ENCODE data around the gene CYP2D6. TPM values are rescaled to one million over a fixed set of nuclear protein-coding genes. Genes with fewer than 3 reads are reported as not detected.
"Not testable (repeated sequence)": the region's sequence is repeated elsewhere in the genome, so short reads cannot be mapped to it uniquely, and the experiment has no call there.

The CYP2D6 gene
- total and polyA plus RNA-seq, 8 donors = 0.96 to 6.8 (median 4.5) TPM

DNA sequence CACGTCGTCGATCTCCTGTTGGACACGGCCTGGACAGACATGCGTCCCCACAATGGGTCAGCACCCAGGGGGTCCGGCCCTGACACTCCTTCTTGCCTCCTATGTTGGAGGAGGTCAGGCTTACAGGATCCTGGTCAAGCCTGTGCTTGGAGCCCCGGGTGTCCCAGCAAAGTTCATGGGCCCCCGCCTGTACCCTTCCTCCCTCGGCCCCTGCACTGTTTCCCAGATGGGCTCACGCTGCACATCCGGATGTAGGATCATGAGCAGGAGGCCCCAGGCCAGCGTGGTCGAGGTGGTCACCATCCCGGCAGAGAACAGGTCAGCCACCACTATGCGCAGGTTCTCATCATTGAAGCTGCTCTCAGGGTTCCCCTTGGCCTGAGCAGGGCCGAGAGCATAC lies 3.0 kb downstream of the CYP2D6 start:
- Histone ChIP-seq H3K27ac (no peak overlapping the region), H3K9me3 (no peaks in the 10 kb centered on the region), H3K4me1 (no peaks in the 10 kb centered on the region), H3K36me3 (no peaks in the 10 kb centered on the region), H3K4me3 (no peak overlapping the region), H3K27me3 (peaks cover 0 to 4% of the 10 kb centered on the region in 2 donors)
- TF ChIP-seq, protein P1, sequence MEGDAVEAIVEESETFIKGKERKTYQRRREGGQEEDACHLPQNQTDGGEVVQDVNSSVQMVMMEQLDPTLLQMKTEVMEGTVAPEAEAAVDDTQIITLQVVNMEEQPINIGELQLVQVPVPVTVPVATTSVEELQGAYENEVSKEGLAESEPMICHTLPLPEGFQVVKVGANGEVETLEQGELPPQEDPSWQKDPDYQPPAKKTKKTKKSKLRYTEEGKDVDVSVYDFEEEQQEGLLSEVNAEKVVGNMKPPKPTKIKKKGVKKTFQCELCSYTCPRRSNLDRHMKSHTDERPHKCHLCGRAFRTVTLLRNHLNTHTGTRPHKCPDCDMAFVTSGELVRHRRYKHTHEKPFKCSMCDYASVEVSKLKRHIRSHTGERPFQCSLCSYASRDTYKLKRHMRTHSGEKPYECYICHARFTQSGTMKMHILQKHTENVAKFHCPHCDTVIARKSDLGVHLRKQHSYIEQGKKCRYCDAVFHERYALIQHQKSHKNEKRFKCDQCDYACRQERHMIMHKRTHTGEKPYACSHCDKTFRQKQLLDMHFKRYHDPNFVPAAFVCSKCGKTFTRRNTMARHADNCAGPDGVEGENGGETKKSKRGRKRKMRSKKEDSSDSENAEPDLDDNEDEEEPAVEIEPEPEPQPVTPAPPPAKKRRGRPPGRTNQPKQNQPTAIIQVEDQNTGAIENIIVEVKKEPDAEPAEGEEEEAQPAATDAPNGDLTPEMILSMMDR (IDR thresholded peaks at IDR 0.05) = no peak
- intact Hi-C loops (cut with DNase I) = no loop called here
- no peak for ATAC-seq
- DNase-seq = peak in 1 of 4 donors; percentile 48

DNA sequence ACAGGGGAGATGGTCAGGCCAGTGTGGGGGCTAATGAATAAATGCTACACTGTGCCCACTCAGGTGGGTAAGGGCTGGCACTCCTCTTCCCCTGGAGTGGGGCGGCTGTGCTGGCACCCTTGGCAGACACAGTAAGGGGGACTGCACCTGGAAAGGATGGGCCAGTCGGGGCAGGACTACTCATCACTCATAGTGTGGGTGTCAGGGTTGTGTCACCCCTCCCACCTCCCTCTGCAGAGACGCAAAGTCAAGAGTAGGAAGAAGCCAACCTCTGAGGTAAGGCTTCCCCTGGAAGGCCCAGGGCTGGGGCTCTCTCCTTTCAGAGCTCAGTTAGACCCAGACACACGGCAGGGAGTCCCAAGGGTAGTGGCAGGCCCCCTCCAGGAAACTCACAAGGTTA lies 7.1 kb downstream of the CYP2D6 start:
- ATAC-seq; intact Hi-C loops (cut with DNase I): not testable (repeated sequence)

DNA sequence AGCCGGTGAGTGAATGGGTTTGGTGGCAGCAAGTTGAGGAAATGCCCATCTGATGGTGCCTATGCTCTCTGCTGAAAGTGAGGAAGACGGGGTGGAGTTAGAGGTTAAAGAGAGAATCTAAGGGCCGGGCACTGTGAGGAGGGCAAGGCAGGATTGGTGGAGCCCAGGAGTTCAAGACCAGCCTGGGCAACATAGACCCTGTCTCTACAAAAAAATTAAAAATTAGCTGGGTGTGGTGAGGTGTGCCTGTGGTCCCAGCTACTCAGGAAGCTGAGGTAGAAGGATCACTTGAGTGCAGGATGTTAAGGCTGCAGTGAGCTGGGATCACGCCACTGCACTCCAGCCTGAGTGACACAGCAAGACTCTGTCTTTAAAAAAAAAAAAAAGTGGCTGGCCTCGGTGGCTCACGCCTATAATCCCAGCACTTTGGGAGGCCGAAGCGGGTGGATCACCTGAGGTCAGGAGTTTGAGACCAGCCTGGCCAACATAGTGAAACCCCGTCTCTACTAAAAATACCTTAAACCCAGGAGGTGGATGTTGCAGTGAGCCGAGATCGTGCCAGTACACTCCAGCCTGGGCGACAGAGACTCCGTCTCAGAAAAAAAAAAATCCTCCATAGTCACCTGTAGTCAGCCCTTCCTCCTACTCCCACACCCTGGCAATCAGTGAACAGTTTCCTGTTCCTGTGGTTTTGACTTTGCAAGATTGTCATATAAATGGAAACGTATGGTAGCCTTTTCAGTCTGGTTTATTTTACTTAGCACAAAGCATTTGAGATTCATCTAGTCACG lies 10.2 kb downstream of the CYP2D6 start:
- H3K9me3 ChIP-seq; H3K27me3 ChIP-seq; H3K36me3 ChIP-seq; H3K4me1 ChIP-seq; H3K4me3 ChIP-seq; H3K27ac ChIP-seq; intact Hi-C loops (cut with DNase I): not testable (repeated sequence)
- DNase-seq = peak in 1 of 4 donors; percentile 33
- ATAC-seq = peak; percentile 39

More for the DNA sequence above, 7.1 kb downstream of the CYP2D6 start:
- H3K4me3 ChIP-seq, H3K4me1 ChIP-seq, H3K27me3 ChIP-seq, DNase-seq, H3K27ac ChIP-seq, H3K36me3 ChIP-seq, H3K9me3 ChIP-seq: not testable (repeated sequence)

DNA sequence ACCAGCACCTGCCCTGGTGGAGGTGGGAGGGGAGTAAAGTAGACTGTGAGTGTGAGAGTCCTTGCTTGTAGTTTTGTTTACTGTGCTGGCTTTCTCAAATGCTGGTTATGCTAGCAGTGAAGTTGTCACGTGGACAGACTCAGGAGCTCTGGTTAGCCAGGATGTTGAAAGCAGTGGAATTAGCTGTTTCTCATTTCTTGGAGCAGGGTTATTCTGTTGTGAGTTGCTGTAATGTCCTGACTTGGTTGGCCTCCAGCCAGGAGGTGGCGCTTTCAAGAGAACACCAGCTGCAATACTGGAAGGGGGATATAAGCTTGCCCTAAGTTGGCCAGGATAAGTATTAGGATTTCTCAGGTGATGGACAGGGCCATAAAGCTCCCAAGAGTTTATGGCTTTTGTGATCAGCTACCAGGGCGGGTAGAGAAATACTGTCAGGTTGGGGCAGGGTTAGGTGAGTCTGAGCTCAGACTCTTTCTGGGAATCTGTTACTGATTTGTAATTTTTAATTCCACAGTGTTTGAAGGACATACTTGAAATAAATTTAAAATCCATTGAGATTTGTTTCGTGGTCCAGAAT lies 13.7 kb downstream of the CYP2D6 start:
- intact Hi-C loops (cut with DNase I) = loop anchor here in 1 of 2 donors (10.0 kb wide), 1 partner anchor 152 kb away; the partner anchor contains the start of gene SEPTIN3
- DNase-seq (peak in 2 of 4 donors; percentile 39 to 41), ATAC-seq (peak; percentile 57)
- Histone ChIP-seq H3K4me3 (no peak overlapping the region), H3K27ac (no peak overlapping the region), H3K9me3 (peaks cover 0 to 16% of the 10 kb centered on the region in 2 donors), H3K27me3 (no peaks in the 10 kb centered on the region), H3K4me1 (peaks cover 0 to 5% of the 10 kb centered on the region in 2 donors), H3K36me3 (no peaks in the 10 kb centered on the region)
- TF ChIP-seq, protein P1 (IDR thresholded peaks at IDR 0.05) = no peak

DNA sequence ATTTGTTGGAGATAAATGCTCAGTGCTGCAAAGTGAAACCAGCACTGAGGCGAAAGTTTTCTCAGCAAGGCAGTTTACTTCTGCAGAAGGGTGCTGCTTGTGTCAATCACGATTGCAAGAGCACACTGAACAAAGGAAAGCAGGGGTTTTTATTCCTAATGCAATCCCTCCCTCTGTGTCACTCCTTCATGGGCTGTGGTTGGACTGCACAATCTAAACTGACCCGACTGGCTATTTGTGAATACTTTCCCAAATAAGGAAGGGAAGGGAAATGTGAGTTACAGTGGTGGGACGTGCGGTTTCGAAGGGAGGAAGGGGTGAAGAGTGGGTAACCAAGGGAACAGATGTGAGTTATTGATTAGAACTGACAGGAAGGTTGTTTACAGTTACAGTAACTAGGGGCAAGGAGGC lies 15.2 kb downstream of the CYP2D6 start:
- DNase-seq, ATAC-seq, H3K36me3 ChIP-seq, H3K27ac ChIP-seq, H3K4me3 ChIP-seq, H3K4me1 ChIP-seq, H3K27me3 ChIP-seq: not testable (repeated sequence)
- intact Hi-C loops (cut with DNase I) = loop anchor here in 1 of 2 donors (10.0 kb wide), 1 partner anchor 151 kb away; the partner anchor contains the start of gene SEPTIN3
- peaks cover 0 to 16% of the 10 kb centered on the region in 2 donors for H3K9me3 ChIP-seq

DNA sequence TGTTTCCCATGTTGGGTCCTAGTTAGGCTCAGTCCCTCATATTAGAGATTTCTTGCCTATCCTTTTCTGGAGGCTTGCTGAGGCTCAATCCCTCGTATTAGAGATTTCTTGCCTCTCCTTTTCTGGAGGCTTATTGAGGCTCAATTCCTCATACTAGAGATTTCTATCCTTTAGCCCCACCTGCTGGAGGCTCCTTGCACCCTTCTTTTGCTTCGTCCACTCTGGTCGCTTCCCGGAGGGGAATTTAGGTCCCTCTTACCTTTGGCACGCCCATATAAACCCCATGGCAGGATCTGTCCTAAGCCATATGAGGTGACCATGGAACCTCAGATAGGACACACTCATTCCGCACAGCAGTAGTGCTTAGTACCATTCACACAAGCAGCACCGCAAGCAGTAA lies 15.9 kb downstream of the CYP2D6 start:
- H3K27me3 ChIP-seq = no peaks in the 10 kb centered on the region
- no peak overlapping the region for H3K4me3 ChIP-seq
- no peaks in the 10 kb centered on the region for H3K36me3 ChIP-seq
- DNase-seq (no peak), ATAC-seq (no peak)
- intact Hi-C loops (cut with DNase I) = loop anchor here in 1 of 2 donors (10.0 kb wide), 1 partner anchor 150 kb away; the partner anchor contains the start of gene SEPTIN3
- TF ChIP-seq, protein P1 (IDR thresholded peaks at IDR 0.05) = no peak
- H3K27ac ChIP-seq = no peak overlapping the region
- H3K9me3 ChIP-seq = peaks cover 0 to 16% of the 10 kb centered on the region in 2 donors
- no peaks in the 10 kb centered on the region for H3K4me1 ChIP-seq

DNA sequence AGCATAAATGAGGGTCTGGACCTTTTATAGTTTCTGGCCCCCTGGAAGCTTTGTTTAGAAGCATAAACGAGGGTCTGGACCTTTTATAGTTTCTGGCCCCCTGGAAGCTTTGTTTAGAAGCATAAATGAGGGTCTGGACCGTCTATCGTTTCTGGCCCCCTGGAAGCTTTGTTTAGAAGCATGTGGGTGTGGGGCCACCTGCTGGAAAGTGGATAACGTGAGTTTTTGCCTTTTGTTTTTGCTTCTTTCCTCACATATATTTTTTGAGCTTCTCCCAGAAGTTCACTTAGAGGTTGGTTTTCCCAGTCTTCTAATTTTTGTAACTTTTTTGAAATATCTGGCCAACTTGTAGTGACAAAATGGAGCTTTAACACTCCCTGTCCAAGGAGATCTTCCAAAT lies 17.8 kb downstream of the CYP2D6 start:
- intact Hi-C loops (cut with DNase I) = loop anchor here in 1 of 2 donors (10.0 kb wide), 1 partner anchor 148 kb away; the partner anchor contains the start of gene SEPTIN3
- DNase-seq = not testable (repeated sequence)

More for the DNA sequence above, 17.8 kb downstream of the CYP2D6 start:
- H3K9me3 ChIP-seq = peaks cover 0 to 16% of the 10 kb centered on the region in 2 donors
- not testable (repeated sequence) for H3K27ac ChIP-seq, H3K36me3 ChIP-seq, ATAC-seq, H3K27me3 ChIP-seq, H3K4me1 ChIP-seq, H3K4me3 ChIP-seq
